Measurements from ENCODE around the gene CD248. TPM values are rescaled to one million over a fixed set of nuclear protein-coding genes. Genes with fewer than 3 reads are reported as not detected.

Gene CD248
- total RNA-seq, 1 experiment from 2014 or later = 2.6 TPM

- TF ChIP-seq ARID4B (CRISPR knock-in tag; IDR thresholded peaks at IDR 0.05; ENCODE audit: borderline replicate concordance) (no peak), PRDM15 (CRISPR knock-in tag; IDR thresholded peaks at IDR 0.05) (no peak)
These were observed 17.7 kb downstream of the CD248 start (continued) for GRCh38 chr11:66299186-66299585.

- Mint-ChIP-seq H3K27me3 (ENCODE audit: low read depth) (peaks cover 14% of the 10 kb centered on the region), H3K9me3 (no peaks in the 10 kb centered on the region), H3K36me3 (no peaks in the 10 kb centered on the region), H3K4me3 (no peak overlapping the region), H3K27ac (no peak overlapping the region; the same call in 1 of the 2 replicates), H3K4me1 (peaks cover 9% of the 10 kb centered on the region)
- DNase-seq (ENCODE audit: low spot score) (no peak), ATAC-seq (no peak)
- POLR2A ChIA-PET = interaction anchor here (1.2 kb wide), 1 partner anchor 9 kb away, joined by 6 read pairs; the partner anchor contains the start of gene YIF1A
- CTCF ChIA-PET = interaction anchor here (1.1 to 7.3 kb wide), 4 partner anchors 8 to 88 kb away, joined by 3 to 79 read pairs (median 7); partner anchors contain the start of gene YIF1A
- TF ChIP-seq SOX15 (CRISPR knock-in tag; IDR thresholded peaks at IDR 0.05) = no peak
- no peak for TF ChIP-seq ZNF263 (CRISPR knock-in tag; IDR thresholded peaks at IDR 0.05; ENCODE audit: low read depth)
- TF ChIP-seq RORB (CRISPR knock-in tag; IDR thresholded peaks at IDR 0.05) = no peak
- no peak for TF ChIP-seq TP53 (CRISPR knock-in tag; IDR thresholded peaks at IDR 0.05)
- TF ChIP-seq MYBL2 (CRISPR knock-in tag; IDR thresholded peaks at IDR 0.05) = no peak
- no peak for TF ChIP-seq TEAD1 (CRISPR knock-in tag; IDR thresholded peaks at IDR 0.05)
- no peak for TF ChIP-seq AR (CRISPR knock-in tag; IDR thresholded peaks at IDR 0.05)
- no peak for TF ChIP-seq CTCF (IDR thresholded peaks at IDR 0.05)
- TF ChIP-seq ATF6 (CRISPR knock-in tag; IDR thresholded peaks at IDR 0.05) = no peak
- no peak for TF ChIP-seq PREB (CRISPR knock-in tag; IDR thresholded peaks at IDR 0.05; ENCODE audit: borderline replicate concordance)
- no peak for TF ChIP-seq ZBTB43 (CRISPR knock-in tag; IDR thresholded peaks at IDR 0.05)
- no peak for TF ChIP-seq GRHL2 (CRISPR knock-in tag; IDR thresholded peaks at IDR 0.05; ENCODE audit: insufficient replicate concordance, severe bottlenecking)
- no peak for TF ChIP-seq RELA (CRISPR knock-in tag; IDR thresholded peaks at IDR 0.05; ENCODE audit: borderline replicate concordance)
These were observed 19.2 kb downstream of the CD248 start for GRCh38 chr11:66297610-66298009.
